ENCODE data around the gene JARID2. TPM values are rescaled to one million over a fixed set of nuclear protein-coding genes. Genes with fewer than 3 reads are reported as not detected.

Gene JARID2
- total and polyA plus RNA-seq, 9 of the 15 experiments (the other 6 are each of a cell fraction or from before 2014, with no cell fraction given): 5.0 to 29.0 (median 15.6) TPM

DNA sequence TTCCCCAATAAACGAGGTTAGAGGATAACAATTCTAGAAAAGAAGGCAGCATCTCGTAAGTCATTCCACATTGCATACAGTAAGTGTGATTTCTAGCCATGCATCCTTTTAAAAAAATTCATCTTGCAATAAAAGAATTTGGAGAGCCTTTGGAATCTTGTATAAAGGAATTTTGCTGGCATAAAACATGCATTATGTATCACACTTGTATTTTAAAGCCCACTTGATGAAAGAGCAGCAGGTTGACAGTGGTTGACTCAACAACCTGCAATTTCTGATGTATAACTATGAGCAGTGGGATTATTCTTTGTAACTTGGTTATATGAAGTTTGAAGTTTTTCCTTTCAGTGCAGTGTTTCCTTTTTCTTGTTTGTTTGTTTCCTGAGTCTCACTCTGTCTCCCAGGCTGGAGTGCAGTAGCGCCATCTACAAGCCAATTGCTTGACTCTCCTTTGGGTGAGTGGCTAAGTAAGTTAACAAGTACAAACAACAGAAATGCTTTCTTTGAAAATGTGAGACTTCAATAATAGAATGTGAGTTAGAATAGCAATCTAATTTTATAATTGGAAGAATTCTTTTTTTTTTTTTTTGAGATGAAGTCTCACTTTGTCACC, 39.9 kb downstream of the JARID2 start:
- peaks cover 18 to 36% of the 10 kb centered on the region in 2 experiments; a peak in 4 of 5 replicates for H3K4me1 ChIP-seq (replicated peaks in 1 of 2; ENCODE audit: control insufficient read depth in 2 of 2, insufficient read depth in 2 of 2, low read length in 2 of 2)
- H3K4me2 ChIP-seq (ENCODE audit: insufficient read depth, low read length): no peak overlapping the region
- intact Hi-C loops (cut with micrococcal nuclease) (no loop called here), in situ Hi-C loops (cut with MboI) (no loop called here)
- no peaks in the 10 kb centered on the region for H3K36me3 ChIP-seq (ENCODE audit: control insufficient read depth, insufficient read depth, low read length)
- no peak overlapping the region for H3K27ac ChIP-seq (ENCODE audit: extremely low read depth, low read depth, low read length)
- peaks cover 35% of the 10 kb centered on the region for H4K20me1 ChIP-seq (replicated peaks; ENCODE audit: control insufficient read depth, insufficient read depth, low read length)
- no peak overlapping the region for H3K9ac ChIP-seq (ENCODE audit: insufficient read depth in 1 of 2, low read depth in 2 of 2, low read length in 2 of 2)
- no peak overlapping the region for H2AFZ ChIP-seq (ENCODE audit: low read depth, low read length)
- WGBS (ENCODE audit: insufficient coverage, low coverage, missing lambda C conversion rate): 93% methylated on average over 3 of the region's 3 CpGs
- ChIA-PET CTCF (ENCODE audit: low intra/inter-chr PET ratio) (no interaction called here), POLR2A (no interaction called here)
- ATAC-seq (peak; percentile 40; the same call in 2 of the 3 replicates), FAIRE-seq (no peak), DNase-seq (ENCODE audit: extremely low read depth in 1 of 4, low spot score in 3 of 4) (no peak)
- no peaks in the 10 kb centered on the region for H3K9me3 ChIP-seq (replicated peaks; ENCODE audit: control insufficient read depth, insufficient read depth, low read depth, low read length)
- no peak overlapping the region for H3K4me3 ChIP-seq
- no TSS peak for BruUV-seq (replicated peaks)
- H3K27me3 ChIP-seq (ENCODE audit: control insufficient read depth in 2 of 2, insufficient read depth in 2 of 2, low read length in 2 of 2): no peaks in the 10 kb centered on the region
- H3K9me1 ChIP-seq (ENCODE audit: control insufficient read depth, insufficient read depth, low read length): no peaks in the 10 kb centered on the region
- H3K79me2 ChIP-seq (ENCODE audit: control insufficient read depth, insufficient read depth, low read length): peaks cover 88% of the 10 kb centered on the region
- no peak for TF ChIP-seq ELF2 (CRISPR knock-in tag; IDR thresholded peaks at IDR 0.05)
- no peak for TF ChIP-seq PTBP1 (IDR thresholded peaks at IDR 0.05; ENCODE audit: low read depth, low read length)
- TF ChIP-seq SIN3B (IDR thresholded peaks at IDR 0.05; ENCODE audit: low read depth): no peak
- no peak for TF ChIP-seq ZNF699 (CRISPR knock-in tag; IDR thresholded peaks at IDR 0.05; ENCODE audit: insufficient replicate concordance)
- no peak for TF ChIP-seq TGIF2 (CRISPR knock-in tag; IDR thresholded peaks at IDR 0.05)
- TF ChIP-seq, protein P1, sequence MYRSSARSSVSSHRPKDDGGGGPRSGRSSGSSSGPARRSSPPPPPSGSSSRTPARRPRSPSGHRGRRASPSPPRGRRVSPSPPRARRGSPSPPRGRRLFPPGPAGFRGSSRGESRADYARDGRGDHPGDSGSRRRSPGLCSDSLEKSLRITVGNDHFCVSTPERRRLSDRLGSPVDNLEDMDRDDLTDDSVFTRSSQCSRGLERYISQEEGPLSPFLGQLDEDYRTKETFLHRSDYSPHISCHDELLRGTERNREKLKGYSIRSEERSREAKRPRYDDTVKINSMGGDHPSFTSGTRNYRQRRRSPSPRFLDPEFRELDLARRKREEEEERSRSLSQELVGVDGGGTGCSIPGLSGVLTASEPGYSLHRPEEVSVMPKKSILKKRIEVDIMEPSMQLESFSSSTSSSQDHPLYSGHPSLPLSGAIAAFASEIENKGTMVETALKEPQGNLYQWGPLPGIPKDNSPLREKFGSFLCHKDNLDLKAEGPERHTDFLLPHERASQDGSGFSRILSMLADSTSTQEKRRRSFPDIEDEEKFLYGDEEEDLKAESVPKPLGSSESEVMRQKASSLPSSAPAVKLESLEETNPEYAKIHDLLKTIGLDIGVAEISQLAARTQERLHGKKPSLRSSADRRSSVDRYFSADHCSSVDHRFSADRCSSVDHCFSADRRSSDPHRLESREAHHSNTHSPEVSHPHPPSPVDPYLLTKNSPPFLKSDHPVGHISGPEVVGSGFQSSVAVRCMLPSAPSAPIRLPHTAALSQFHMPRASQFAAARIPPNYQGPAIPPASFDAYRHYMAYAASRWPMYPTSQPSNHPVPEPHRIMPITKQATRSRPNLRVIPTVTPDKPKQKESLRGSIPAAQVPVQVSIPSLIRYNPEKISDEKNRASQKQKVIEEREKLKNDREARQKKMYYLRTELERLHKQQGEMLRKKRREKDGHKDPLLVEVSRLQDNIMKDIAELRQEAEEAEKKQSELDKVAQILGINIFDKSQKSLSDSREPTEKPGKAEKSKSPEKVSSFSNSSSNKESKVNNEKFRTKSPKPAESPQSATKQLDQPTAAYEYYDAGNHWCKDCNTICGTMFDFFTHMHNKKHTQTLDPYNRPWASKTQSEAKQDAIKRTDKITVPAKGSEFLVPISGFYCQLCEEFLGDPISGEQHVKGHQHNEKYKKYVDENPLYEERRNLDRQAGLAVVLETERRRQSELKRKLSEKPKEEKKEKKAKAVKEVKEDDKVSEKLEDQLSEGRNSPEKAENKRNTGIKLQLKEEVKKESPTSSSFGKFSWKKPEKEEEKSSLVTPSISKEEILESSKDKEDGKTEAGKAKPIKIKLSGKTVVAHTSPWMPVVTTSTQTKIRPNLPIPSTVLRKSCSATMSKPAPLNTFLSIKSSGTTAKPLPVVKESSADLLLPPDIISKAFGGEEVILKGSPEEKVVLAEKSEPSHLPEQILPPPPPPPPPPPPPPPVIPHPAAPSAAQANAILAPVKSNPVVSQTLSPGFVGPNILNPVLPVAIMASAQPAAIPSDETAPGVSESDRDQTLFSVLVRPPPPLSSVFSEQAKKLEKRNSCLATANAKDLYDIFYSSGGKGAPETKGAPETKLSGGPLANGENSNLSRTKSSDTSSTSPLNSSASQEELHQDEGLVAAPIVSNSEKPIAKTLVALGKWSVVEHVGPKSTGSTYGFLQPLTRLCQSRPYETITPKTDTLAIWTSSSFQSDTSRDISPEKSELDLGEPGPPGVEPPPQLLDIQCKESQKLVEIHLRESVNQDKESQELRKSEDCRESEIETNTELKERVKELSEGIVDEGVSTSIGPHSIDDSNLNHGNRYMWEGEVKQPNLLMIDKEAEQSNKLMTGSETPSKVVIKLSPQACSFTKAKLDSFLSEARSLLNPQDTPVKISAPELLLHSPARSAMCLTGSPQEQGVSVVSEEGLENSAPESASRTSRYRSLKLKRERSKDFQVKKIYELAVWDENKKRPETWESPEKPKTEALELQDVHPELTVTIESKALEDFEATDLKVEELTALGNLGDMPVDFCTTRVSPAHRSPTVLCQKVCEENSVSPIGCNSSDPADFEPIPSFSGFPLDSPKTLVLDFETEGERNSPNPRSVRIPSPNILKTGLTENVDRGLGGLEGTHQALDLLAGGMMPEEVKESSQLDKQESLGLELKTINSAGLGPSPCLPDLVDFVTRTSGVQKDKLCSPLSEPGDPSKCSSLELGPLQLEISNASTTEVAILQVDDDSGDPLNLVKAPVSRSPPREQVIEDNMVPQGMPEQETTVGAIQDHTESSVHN (IDR thresholded peaks at IDR 0.05; ENCODE audit: borderline replicate concordance in 1 of 2, low read depth in 1 of 2): no peak
- TF ChIP-seq, protein P2, sequence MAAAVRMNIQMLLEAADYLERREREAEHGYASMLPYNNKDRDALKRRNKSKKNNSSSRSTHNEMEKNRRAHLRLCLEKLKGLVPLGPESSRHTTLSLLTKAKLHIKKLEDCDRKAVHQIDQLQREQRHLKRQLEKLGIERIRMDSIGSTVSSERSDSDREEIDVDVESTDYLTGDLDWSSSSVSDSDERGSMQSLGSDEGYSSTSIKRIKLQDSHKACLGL (CRISPR knock-in tag; IDR thresholded peaks at IDR 0.05; ENCODE audit: borderline replicate concordance, poor library complexity, severe bottlenecking): no peak
- no peak for TF ChIP-seq FOXK2 (conservative IDR thresholded peaks at IDR 0.05 in 1 of 2, IDR thresholded peaks at IDR 0.05 in 1 of 2; ENCODE audit: low read depth in 2 of 2)
- no peak for TF ChIP-seq CHD2 (IDR thresholded peaks at IDR 0.05; ENCODE audit: low read depth, low read length)
- no peak for TF ChIP-seq MCM3 (IDR thresholded peaks at IDR 0.05)
- TF ChIP-seq SREBF1 (IDR thresholded peaks at IDR 0.05; ENCODE audit: borderline replicate concordance, low read depth, low read length): no peak

Data from K562 (cell line).